ENCODE measurements around the gene KCNJ1.

KCNJ1 gene

DNA sequence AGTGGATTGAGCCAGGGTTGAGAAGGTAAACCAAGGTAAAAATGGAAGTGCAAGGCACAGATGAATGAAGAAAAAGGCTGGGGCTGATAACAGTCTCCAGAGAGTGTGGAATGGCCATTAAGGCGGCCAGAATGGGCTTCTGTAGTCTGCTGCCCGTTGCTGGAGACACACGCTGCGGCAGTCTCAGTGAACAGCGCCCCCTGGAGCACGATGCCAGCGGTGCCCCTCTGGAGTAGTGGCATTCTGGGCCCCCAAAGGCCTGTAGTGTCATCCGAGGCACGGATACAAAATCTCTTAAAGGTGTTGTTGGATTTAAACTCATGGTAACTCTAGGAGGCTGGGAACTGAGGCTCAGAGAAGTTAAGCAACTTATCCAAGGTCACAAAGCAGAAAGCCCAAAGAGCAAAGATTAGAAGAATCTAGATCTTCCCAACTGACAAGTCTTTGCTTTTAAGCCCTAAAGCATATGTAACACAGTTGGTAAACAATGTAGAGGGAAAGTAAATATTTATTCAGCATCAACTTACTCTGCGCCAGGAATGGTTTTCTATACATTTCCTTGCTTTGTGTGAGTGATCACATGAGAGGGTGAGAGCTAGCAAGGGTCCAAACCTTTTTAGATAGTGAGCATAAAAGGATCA is 18.2 kb downstream of the KCNJ1 start:
- DNase-seq (ENCODE audit: low spot score): peak; percentile 21

DNA sequence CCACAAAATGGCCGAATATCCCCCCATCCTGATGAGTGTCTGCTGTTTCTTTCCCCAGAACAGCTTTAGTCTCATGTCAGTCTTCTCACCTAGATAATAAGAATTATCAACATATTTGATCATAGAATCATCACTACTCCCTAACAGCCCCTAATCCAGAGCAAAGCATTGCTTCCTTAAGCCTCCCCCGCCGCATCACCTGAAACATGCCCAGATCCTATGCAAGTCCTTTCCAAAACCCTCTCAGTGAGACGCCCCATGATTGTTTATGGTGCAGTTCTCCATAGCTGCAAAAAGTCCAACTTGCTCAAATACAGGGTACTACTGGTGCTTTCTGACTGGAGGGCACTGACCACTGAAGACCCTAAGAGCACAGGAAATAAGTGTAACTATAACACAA is 20.1 kb downstream of the KCNJ1 start:
- no peak for DNase-seq (ENCODE audit: low spot score)

DNA sequence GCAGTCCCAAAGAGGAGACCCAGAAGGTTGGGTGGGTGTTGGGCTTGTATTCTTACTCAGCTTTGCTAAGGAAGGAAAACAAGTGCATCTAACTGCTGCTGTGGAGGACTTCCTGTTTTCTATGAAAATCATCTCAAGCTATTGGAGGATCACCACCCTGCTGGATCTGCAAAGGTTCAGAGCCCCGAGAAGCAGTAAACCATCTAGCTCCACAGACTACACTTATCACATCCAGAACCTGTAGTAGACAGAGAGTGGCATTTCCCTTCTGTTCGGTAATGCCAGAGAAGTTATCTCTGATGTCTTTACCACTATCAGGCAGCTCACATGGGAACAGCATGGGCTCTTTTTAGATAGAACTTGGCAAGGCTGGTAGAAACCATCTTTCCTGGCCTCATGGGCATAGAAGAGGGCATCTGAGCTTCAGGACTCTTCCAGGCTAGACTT is 21.7 kb downstream of the KCNJ1 start:
- no peak for DNase-seq (ENCODE audit: low spot score)

DNA sequence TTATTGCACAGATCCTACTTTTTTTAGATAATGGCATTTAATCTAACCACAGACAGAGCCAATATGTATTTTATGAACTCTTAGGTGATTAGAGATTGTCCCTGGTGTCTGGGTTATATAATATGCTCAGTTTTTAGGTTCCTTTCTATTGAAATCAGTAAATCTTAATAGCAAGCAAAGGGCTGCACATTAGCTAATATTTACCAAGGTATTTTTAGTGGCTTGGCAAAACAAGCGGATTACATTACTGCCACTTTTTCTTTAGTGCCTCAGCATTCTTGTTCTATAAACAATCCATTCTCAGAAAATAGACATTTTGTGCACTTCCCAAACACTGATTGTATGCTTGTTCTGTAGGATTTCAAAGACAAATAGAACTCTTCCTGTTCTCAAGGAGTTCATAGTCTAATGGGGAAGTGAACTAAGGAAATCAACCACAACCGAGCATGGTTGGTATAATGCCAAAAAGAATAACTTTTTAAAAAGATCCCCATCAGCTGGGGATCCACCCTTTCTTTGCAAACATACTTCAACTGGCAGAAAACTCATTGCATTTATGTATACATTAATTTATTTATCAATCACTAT is 23.8 kb downstream of the KCNJ1 start:
- no peak for DNase-seq (ENCODE audit: low spot score)

DNA sequence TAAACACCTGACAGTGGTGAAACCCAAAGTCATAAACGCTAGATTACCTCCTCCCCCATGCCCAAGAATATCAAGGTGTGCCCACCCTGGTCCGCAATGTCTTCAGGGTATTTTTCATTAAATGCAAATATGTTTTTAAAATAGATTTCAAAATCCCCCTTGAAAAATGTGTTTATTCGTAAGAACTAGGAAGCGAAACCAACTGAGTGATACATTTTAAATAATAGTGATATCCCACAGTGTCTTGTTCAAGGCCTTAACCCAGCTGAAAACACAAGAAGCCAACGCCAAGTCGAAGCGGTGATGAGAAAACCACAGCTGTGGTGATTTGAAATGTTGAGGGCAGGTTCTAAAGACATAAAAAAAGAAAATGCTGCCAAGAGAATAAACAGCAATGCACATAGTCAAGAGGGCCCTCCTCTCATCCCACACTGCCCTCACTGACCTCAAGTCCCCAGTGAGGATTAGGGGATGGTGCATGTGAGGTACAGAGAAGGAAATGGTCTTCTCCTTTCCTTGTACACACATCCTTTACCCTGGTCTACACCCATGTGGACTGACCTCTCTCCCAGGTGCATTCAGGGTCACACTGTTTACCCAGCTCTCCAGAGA is 25.5 kb downstream of the KCNJ1 start:
- DNase-seq (ENCODE audit: low spot score): no peak

DNA sequence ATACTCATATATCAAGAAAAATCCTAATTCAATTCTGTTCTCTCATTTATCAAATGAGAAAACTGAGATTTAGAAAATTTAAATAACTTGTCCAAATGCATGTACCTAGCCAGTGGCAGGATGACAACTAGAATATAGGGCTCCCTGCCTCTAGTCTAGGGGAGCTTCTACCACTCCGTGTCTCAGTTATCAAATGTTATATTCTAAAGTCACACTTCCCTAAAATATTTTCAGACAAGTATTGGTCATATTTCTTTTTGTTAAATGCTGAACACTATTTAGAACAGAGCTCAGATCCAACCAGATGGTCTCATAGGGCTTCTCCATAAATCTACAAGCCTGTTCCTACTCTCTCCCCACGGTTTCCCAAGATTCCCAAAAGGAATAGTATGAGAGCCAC is 26.3 kb downstream of the KCNJ1 start:
- DNase-seq (ENCODE audit: low spot score): no peak

DNA sequence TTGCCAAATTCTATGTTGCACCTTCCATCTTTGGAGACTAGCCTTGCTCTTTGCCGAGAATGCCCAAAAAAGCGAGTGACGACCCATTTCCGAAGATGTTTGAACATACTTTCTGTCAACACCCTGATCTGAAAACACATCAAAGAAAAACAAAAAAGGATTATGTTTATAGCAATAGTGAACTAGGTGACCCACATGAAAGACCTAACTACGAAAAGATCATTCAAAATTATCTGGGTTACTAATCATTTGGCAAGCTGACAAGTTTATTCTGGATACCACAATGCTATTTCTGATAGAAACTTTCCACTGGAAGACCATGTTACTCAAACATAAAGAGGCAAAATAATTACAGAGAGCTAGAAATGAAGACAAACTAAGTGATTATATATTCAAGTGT is 27.0 kb downstream of the KCNJ1 start:
- no peak for DNase-seq (ENCODE audit: low spot score)

DNA sequence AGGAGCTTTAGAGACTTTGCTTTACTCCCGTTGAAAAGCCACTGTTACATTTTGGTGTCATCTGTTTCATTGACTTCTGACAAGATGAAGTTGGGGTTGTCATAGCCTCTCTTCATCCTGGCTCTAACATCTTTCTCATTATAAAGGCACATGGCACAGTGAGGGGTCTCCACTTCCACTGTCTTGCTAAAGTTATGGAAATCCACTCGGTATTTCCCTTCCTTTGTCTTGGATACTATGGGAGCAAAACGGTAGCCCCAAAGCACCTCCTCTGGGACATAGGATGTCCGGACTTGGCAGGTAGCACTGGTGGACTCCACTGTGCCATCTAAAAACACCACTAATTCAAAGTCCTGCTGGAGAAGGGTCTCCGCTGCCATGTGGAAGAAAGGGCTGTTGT is 28.0 kb downstream of the KCNJ1 start:
- no peak for DNase-seq (ENCODE audit: low spot score)

DNA sequence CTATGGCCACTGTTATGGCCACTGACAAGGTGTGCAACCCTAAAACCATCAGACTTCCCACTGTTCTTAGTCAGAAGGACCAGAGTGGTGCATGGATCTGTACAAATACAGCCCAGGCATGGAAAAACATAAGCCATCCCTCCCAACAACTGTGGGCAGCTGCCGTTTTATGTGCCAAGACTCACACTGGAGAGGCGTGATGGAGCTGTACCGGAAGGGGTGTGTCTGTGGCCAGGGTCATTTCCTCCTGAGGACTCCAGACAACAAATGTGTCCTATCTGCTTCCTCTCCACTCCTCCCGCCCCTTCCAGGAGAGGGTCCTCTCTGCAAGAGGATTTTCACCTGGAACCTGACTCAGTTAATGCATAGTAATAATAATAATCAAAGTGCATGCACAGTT is 29.5 kb downstream of the KCNJ1 start:
- no peak for DNase-seq (ENCODE audit: low spot score)

DNA sequence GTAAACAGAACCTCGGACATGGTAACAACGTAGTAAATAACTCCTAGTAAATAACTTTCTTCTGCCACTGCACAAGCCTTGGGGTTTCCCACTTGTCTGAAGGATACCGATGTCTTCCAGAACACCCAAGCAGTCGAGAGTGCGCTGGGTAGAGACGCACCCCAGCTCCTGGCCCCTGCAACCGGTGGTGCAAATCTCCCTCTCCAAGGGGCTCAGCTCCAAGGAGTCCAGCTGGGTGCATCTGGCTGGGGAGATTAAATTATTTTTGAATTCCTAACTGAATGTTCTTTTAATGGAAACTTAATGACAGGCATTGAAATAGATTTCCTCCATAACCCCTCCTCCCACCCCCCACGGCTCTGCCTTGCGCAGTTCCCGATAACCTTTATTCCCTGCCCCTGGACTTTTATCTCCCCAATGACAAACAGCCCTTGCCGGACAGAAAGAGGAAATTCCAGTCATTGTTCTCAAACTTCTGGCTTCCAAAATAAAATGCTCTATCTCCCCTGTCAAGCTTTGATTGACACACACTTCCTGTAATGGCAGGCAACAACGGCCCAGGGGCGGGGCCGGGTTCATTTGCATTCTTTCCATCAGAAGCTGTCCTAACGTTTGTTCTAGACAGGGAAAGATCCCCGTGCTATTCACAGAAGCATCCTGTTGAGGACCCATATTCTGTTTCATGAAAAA is 31.2 kb downstream of the KCNJ1 start:
- DNase-seq (ENCODE audit: low spot score): no peak

DNA sequence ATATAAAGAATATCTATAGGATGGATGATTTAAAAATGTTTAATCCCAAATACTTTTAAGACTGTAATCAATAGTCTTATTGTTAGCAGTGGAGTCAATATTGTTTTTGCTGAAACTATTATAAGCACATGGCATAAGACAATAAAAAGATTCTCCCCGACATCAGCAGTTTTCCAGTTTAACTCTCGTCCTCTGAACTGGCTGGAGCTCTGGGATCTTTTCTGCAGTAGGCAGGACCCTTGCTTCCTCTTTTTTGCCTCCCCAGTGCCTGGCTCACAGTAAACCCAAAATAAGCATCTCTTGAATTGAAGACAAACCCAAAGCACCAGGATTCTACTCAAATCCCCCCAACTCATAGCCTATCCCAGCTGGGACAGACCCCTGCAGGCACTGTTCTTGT is 32.9 kb downstream of the KCNJ1 start:
- DNase-seq (ENCODE audit: low spot score): no peak

DNA sequence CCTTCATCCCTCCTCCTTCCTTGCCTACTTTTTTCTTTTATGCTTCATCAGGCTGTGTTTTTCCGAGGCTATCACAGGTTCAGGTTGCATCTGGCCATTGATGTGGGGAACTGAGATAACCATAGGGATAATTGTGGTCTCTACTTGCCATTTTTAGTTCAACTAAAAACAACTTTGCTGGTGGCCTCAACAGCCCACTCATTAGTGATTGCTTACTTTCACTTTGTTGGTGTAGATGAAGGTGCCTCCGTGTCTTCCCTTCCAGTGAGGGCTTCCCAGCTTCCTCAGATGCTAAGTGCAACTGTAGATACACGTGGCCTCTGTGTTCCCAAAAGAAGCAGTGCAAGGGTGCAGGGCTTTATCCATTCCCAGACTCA is 35.0 kb downstream of the KCNJ1 start:
- DNase-seq (ENCODE audit: low spot score): no peak

DNA sequence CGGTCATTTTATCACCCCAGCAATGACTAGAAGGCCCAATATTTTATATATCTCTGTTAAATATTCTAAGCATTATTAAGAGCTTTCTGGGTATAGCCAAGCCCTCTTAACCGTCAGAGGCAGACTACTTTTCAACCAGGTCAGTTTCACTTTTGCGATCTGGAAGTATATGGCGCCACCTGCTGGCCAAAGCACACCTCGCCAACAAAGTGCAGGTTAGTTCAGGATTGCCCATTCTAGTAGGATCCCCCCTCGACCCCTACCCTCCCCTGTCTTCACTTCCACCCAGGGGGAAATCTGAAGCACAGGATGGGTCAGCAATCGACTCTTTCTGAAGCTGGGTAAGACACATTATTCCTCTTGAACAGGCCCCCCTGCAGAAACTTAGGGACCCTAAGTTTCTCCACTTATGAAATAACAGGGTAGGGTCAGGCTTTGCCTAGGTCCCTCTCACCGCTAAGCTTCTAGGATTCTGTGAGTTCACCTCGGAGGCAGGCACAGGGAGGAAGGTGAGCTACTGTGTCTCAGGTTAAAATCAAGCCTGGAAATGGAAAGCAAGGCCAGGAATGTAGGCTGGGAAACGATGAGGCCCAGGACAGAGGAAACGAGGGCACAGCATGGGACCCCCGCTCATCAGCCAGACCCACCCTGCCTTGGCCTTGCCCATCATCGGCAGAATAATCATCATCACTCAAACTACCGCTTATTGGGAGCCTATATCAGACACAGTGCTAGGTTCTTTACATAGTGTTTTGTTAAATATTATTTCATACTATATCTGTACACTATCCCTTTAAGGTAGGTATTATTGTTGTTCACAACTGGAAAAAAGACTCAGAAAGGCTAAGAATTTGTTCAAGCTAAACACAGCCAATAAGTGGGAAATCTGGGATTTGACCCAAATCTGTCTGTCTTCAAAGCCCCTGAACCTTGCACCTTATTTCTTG is 35.6 kb downstream of the KCNJ1 start:
- peak; percentile 80 for DNase-seq (ENCODE audit: low spot score)

DNA sequence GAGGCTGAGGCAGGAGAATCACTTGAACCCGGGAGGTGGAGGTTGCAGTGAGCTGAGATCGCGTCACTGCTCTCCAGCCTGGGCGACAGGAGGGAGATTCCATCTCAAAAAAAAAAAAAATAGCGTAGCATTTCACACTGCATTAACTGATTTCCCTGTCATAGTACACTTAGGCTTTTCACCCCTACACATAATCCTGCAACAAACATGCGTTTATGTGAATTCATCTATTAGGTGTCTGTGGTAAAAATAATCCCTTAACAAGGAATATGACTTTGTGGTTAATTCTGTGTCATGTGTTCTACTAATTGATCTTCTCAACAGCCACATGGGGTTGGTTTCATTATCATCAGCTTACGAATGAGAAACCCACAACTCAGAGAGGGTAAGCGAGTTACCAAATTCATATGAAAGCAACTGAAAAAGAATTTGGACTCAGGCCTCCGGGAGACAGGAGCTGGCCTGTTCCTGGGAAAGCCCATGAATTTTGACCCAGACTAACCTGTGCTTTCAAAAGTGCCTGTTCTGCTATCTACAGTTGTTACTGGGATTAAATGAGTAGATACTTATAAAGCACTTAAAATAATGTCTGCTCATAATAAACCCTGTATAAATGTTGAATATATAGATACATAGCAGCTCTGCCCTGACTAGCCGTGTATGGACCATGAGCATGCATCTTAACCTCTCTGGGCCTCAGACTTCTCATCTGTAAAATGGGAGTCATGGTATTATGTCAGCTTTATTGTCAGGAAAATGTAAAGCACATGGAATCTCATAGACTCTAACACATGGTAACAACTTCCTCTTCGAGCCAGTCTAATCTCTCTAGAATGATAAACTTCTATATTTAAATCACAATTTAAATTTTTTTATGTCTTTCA is 36.6 kb downstream of the KCNJ1 start:
- DNase-seq (ENCODE audit: low spot score): no peak

DNA sequence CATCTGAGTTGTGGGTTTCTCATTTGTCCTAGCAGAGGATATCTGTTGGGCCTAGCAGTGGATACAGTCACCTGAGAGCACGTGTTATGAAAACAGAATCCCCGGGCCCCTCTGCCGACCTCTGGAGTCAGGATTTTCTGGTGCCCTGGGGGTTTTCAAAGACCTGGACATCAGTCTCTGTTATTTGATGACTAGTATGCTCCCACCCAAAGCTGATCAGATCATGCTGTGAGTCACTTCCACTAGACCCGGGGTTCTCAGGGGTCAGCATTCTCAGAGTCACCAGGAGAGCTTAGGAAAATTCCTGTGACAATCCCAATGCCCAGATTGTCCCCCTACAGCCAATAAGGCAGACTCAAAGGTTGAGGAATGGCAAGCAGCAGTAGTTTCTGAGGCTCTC is 38.7 kb downstream of the KCNJ1 start:
- DNase-seq (ENCODE audit: low spot score): no peak

DNA sequence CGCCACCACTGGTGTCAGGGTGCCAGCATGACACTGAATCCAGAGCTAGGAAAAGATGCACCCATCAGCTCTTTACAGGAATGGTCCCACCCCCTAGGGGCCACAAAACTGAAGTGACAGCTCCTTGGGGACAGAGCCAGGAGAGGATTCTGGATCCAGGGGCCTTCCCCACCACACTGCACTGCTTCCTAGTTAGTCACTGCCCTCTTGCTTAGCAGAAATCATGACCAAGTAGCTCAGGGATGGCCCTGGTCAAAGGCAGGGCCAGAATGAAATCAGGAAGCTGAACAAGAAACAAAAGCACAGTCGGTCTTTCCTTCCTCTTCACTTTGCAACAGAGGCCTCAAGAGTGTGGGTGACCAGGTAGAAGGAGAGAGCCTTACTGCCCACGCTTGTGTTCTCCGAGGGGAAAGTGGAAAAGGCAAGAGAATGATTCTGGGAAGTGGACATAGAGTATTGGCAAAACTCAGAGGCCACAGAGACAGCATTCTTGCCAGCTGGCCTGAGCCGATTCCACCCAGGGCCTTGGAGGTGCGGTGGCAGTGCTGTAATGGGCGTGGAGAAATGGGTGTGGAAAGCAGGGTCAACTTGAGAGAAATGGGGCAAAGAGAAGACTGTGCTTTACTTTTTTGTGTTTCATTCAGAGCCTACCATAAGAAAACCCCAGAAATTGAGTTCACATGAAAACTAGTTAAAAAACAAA is 39.8 kb downstream of the KCNJ1 start:
- no peak for DNase-seq (ENCODE audit: low spot score)

DNA sequence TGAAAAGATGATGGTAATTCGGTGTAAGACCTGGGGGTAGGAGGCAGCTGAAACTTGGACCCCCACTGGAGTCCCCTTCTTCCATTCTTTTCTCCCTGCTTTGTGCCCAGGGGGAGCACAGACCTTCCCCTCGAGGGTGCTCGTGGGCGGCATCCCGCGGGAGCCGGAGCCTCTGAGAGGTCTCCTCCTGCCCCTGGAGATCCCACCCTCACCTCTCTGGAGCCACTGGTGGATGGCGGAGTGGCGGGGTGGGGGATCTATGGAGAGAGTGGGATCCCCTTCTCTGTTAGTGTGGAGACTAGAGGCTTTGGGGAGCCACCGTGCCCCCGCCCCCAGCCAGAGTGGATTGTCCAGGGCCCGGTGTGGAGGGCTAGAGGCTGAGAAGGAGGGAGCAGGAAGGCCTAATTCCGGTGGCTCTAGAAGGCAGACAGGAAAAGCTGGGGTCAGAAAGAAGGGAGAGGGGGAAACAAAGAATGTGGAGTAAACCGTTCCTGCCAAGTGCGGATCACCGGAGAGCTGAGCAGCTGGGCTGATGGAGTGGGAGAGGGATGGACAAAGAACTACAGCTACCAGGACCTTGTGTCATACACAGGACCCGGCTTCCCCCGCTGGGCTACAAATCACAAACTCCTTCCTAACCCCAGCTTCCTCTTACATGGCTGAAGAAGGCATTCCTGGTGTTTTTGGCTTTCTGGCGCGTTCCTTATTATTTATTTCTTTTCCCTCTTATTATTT is 41.9 kb downstream of the KCNJ1 start:
- DNase-seq (ENCODE audit: low spot score): no peak

DNA sequence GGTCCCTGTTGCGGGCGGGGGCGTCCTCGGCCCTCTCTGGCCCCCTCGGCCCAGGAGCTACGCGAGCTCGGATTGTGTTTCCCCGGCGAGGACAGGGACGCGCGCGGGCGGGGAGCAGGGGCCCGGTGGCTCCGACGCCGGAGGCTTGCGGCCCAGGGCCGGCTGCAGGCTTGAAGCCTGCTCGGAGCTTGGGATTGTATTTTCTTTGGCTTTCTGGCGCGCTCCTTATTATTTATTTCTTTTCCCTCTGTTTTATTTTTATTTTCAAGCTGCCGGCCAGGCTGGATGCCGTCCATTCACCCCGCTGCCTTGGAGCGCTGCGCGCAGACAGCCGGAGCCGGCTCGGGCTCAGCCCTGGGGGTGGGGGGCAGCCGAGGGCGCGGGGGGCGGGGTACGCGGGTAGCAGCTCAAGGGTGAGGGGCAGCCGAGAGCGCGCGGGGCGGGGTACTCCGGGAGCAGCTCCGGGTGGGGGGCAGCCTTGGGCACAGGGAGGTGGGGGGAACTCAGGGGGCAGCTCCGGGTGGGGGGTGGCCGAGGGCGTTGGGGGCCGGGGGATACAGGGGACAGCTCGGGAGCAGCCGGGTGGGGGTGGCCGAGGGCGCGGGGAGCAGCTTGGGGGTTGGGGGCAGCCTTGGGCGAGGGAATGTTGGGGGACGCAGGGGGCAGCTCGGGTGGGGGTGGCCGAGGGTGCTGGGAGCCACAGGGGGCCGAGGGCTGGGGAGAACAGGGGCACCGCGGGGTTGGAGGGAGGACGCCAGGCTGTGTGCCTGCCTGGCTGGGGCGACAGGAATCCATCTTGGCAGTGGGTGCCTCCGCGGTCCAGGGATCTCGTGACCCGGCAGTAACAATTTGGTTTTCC is 42.7 kb downstream of the KCNJ1 start:
- no peak for DNase-seq (ENCODE audit: low spot score)

DNA sequence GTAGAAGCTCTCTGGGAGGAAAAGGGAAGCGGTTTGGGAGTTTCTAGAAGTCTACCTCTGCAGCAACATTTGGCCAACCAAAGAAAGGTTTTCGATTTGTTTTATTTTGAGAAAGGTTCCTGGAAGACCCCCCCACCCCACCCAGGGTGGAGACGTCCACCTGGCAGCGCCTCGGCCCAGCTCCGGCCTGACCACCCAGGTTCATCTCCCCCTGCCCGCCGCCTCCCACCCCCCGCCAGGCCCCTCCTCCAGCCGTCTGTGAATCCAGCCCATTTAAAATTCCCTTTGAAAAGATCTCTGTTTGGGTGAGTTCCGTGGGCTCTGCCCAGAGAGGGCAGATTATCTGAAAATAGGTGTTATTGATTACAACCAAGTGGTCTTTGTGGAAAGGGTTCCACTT is 43.3 kb downstream of the KCNJ1 start:
- no peak for DNase-seq (ENCODE audit: low spot score)
